Kidney glomerular epithelial cell (primary cell): ENCODE measurements around the gene LPIN2.
A peak's percentile ranks its signal among the peaks of the same experiment; 100 is the strongest.
"Not testable (repeated sequence)": the region's sequence is repeated elsewhere in the genome, so short reads cannot be mapped to it uniquely, and the experiment has no call there.

Source experiments
- DNase-seq: peaks from one replicate; lab custom pipeline; 2025; lab: John Stamatoyannopoulos, UW

Gene LPIN2

DNA sequence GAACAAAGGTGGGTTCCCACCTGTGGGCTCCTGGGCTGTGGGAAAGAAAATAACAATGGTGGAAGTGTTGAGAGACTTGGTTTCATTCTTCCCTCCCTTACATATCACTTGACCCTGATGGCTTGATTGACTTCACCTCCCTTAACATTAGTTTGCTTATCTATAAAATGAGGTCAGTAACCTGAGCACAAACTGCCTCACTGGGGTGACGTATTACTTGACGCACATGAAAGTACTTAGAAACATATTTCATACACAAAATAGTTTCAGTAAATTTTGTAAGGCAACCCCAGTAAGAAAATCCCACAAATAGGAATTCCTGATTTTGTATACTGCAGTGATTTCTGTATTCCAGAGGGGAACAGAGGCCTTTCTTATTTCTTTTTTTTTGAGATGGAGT lies 29.4 kb upstream of the LPIN2 start:
- no peak for DNase-seq

DNA sequence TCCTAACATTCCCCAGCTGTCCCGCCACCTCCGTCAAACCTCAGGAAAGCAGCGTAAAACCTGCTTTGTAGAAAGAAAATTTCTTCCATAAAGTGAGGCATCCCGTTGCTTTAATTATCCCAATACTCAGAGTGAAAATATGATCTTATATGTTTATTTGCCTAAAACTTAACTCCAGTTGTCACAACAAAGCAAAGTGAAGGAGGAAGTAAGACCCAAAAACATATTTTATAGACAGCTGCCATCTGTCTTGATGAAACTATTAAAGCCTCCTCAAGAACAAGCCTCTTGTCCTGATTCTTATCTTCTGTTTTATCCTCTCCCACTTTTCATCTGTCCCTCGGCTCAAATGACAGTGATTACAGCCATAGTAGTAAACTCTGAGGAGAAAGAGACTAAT lies 28.9 kb upstream of the LPIN2 start:
- DNase-seq, result no peak

DNA sequence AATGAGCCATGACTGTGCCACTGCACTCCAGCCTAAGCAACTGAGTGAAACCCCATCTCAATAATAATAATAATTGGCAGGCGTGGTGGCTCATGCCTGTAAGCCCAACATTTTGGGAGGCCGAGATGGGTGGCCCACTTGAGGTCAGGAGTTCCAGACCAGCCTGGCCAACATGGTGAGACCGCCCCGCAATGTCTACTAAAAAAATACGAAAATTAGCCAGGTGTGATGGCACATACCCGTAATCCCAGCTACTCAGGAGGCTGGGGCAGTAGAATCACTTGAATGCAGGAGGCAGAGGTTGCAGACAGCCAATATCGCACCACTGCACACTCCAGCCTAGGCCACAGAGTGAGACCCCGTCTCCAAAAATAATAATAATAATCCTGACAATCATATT lies 27.9 kb upstream of the LPIN2 start:
- no peak for DNase-seq

DNA sequence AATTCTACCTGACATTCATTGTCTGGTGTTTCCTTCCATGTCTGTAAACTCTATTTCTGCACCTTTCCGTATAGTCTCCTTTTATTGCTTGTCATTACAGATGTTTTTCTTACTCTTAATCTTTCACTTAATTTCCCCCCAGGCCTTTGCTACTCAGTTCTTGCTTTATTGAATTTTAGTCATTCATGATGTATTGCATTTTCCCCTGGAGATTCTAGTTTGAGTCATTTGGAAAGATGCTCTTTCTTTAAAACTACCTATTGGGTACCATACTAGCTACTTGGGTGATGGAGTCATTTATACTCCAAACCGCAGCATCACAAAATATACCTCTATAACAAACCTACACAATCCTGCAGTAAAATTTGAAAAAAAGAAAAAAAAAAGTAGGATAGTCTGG lies 27.2 kb upstream of the LPIN2 start:
- DNase-seq, result no peak

DNA sequence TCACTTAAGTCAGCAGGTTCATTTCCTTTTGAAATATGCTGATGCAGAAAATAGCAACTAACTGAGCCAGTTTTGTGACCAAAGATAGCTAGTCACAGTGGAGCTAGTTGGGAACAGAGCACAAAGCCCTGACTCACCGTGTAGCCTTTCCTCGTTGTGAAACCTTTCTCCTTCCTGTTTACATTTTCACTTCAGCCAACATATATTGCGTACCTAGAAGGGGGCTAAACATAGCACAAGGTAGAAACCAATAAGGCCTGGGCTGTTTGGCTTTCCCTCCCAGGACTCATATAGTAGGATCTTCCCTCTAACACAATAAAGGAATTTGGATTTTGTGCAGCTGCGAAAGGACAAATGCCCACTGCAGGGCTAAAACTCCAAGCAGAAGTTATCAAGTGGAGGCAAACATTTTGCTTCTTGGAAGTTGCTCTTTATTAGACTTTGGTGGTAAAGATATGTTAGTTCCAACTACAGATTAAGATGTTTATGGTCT lies 24.5 kb upstream of the LPIN2 start:
- no peak for DNase-seq

DNA sequence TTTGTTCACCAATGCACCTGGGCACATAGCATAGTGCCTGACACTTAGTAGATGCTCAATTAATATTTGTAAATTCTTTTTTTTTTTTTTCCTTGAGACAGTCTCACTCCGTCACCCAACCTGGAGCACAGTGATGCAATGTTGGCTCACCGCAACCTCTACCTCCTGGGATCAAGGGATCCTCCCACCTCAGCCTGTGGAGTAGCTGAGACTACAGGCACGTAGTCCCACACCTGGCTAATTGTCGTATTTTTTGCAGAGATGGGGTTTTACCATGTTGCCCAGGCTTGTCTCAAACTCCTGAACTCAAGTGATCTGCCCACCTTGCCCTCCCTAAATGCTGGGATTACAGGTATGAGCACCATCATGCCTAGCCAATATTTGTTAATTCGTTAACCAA lies 23.2 kb upstream of the LPIN2 start:
- no peak for DNase-seq

DNA sequence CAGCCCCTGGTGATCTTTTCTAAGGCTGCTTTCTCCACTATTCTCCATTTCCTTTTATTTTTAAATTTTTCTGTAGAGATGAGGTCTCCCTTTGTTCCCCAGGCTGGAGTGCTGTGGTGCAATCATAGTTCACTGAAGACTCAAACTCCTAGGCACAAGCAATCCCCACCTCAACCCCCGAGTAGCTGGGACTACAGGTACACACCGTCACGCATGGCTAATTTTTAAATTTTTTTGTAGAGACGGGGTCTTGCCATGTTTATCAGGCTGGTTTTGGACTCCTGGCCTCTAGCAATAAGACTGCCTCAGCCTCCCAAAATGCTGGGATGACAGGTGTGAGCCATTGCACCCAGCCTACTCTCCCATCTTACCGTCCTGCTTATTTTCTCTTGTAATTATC lies 22.7 kb upstream of the LPIN2 start:
- no peak for DNase-seq

DNA sequence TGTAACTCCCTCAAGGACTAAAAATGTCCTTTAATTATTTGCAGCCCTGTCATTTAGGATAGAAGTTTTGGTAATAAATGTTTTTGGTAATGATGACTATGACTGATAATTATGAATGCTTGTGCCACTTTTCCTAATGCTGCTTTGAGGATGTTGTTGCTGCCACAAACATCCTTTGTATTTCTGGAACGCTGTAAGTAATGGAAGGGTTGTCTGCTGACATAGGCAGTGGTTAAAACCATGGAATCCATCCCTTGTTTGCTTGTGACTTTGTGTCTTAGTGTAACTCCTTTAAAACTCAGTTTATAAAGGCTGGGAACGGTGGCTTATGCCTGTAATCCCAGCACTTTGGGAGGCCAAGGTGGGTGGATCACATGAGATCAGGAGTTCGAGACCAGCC lies 19.8 kb upstream of the LPIN2 start:
- no peak for DNase-seq

DNA sequence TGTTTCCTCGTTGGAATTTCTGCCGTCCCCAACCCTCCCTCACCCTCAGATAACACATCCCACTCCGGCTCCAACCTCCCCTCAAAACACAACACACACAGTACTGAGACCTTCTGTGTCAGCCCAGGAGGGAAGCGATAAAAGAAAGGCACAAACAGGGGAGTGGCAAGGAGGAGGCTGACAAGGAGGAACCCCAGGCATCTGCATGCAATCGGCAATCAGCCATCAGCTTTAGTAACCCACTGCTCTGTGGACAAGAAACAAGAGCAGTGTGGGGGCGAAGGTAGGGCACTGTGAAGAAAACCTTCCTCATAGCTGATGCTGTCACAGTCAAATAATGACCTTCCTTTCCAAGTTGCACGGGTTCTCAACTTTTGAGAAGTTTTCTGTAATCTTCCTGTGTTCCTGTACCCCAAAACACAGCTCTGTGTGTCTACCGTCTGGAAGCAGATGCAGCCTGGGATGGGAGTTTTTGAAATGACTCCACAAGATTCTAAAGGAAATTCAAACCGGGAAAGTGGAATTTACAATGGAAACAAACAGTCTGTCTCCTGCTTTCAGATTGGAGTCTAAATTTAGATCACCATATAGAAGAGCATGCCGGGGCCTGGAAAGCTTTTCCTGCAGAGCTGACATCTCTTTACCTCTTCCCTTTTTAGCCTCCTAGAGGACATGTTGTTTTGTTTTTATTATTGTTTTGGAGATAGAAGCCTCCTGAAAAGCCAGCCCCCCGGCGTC lies 16.4 kb upstream of the LPIN2 start:
- no peak for DNase-seq

DNA sequence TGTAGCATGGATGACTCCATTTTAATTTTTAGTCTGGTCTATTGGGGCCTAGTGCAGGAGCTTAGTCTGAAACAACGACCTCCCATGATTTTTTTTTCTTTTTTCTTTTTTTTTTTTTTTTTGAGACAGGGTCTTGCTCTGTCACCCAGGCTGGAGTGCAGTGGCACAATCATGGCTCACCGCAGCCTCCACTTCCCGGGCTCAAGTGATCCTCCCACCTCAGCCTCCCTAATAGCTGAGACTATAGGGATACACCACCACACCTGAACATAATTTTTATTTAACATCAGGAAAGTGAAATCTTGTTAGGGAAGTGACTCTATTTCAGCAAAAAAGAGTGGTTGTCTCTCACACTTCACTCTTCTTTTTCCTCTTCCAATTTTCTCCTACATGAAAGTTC lies 15.2 kb upstream of the LPIN2 start:
- DNase-seq, result not testable (repeated sequence)

DNA sequence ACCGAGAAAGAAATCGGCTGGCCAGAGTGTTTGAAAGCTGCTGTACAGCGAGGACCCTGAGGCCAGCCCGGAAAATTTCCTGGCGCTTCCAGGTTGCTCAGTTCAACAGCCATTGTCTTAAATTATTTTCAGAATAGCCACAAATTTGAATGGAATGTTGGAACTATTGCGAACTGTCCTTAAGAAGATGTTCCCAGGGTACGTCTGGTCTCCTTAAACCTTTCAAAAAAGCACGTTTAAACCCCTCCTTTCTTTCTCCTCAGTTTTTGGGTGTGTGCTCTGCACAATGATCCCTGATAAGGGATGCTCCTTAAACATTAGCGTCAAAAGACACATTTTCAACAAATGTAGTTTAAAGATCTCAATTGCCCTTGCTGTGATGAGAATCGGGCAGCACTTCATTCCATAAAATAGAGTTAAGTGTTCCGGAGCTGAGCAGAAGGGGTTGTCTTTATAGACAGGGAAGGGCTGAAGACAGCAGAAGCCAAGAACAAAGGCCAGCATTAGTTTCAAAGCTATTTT lies 14.5 kb upstream of the LPIN2 start:
- no peak for DNase-seq

DNA sequence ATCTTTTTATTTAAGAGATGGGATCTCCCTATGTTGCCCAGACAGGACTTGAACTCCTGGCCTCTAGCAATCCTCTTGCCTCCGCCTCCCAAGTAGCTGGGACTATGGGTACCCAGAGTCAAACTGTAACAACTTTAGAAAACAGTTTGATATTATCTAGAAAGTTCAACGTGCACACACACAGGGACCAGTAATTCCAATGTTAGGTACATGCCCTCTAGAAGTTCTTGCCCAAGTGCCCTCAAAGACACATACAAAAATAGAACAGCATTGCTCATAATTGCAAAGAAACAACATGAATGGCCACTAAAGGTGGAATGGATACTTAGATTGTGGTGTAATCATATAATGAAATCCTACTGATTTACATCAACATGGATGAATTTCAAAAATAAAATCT lies 12.6 kb upstream of the LPIN2 start:
- no peak for DNase-seq

DNA sequence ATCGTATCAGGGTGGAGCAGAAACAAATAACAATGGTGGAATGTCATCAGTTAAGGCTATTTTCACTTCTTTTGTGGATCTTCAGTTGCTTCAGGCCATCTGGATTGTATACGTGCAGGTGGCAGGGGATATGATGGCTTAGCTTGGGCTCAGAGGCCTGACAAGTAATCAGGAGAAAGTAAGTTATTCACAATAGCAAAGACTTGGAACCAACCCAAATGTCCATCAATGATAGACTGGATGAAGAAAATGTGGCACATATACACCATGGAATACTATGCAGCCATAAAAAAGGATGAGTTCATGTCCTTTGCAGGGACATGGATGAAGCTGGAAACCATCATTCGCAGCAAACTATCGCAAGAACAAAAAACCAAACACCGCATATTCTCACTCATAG lies 10.7 kb upstream of the LPIN2 start:
- DNase-seq, result not testable (repeated sequence)

DNA sequence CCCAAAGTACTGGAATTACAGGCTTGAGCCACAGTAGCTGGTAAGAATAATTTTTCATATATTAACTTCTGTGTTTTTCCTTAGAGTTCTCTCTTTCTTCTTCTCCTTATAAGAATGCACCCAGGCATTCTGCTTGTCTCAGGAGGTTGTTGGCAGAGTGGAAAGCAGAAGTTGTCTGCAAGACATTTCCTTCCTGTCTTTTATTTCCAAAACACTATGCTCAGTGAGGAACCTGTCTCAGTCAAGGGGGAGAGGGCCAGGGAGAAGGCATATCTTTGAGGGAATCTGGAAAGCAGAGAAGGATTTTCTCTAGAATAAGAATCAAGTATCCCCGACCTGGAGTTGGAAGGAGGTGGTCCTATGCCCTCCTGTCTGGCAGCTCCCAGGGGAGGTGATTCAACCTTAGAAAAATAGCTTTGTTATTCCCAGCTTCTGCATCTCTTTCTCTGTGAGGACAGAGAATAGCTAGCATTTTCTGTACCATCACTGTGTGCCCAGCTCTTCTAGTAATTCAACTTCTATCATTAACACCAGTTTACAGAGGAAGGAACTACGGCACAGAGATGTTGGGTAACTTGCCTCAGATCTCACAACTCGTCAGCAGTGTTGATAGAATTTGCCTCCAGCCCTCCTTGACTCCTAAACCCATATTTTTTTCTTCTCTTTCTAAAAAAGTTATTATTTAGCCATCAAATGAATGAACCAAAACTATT lies 3.8 kb upstream of the LPIN2 start:
- no peak for DNase-seq

DNA sequence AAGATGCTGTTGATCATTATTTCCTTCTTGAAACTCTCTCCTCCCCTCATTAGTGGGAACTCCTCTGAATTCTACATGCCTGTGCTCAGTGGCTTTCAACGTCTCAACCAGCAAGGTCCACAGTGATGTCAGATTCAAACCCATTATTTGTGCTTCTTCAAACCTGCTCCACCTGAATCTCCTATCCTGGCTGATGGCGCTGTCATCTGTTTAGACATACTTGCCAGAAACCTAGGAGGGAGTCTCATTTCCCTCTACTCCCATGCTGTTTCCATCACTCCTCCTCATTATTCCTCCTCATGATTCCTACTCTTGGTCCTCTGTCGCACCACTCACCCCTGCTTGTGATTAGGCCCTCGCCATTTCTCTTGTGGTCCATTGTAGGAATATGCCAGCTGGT lies 2.9 kb upstream of the LPIN2 start:
- DNase-seq, result no peak

DNA sequence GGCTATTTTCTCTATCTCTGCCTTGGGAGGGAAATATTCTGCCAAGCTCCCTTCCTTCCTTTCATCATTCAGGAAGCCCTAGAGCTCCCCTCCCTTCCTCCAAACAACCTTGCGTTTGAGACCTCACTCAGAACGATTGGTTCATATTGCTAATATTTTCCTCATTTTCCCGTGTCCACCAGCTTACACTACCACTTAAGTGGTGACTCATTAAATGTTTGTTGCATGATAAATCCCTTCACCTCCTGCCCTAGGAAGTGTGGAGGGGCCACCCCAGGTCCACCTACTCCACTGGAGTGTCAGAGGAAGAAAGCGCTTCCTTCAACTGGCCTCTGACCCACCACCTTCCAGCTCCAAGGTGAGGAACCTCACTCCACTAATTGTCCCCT lies 2.3 kb upstream of the LPIN2 start:
- peak; percentile 39 for DNase-seq

DNA sequence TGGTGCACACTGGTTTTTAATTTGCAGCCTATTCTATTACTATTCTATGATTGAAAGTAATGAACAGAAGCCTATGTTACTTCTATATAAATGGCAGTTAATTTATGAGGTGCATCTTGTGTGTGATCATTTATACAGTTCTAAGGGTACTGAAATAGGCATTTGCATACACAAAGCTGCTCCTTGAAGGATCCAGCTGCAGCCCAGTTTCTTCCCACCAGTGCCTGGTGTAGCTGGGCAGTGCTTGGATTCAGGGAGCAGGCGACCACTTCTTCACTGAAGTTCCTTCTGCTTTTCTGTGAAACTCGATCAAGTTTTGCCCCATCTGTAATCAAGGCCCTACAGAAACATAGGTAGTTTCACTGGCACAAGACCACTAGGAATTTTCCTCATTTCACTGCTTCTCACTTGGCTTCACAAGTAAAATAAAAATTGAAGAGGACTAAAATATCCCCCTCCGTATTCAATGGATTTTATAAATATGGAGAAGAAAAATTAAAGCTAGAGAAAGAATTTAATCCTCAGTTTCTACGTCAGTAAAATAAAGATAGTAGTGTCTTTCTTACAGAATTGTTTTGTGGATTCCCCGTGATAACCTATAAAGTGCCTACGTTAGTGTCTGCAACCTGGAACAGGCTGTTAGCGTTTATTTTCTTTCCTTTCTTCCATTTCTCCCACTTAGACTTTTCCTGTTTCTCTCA lies 1.7 kb upstream of the LPIN2 start:
- DNase-seq, result no peak

DNA sequence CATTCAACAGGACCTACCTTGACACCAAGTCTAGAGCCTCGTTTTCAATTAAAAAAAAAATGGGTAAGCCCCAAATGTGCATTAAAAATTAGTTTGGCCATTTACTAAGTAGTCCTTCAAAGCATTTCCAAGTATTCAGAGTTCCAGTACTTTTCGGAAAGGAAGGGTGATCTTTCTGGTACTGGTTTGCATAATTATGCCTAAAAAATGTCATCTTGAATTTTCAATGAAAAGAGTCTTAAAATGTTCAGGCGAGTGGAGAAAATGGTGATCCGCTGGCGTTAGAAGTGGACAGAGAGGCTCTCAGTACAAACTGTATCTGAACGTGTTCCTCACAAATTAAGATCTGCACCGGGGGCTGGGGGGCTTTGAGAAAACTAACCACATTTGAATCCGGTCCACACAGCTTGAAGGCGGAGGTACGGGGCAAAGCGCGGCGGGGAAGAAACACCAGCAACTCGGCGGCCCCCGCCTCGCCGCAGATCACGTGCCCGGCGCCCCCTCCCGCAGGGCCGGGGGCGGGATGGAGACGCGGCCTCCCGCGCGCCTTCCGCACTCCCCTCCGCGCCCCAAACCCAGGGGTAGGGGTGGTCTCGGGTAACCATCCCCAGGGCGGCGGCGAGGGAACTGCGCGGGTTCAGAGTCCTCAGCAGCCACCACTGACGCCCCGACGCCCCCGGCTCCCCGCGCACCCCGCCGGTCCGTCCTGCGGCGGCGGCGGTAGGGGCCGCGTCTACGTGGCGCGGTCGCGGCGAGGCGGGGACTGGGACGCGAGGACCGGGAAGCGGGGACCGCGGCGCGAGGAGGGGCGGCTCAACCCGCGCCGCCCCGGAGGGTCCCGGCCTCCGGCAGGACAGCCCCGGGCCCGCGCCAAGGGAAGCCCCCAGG lies 564 bp downstream of the LPIN2 start:
- DNase-seq, result no peak

DNA sequence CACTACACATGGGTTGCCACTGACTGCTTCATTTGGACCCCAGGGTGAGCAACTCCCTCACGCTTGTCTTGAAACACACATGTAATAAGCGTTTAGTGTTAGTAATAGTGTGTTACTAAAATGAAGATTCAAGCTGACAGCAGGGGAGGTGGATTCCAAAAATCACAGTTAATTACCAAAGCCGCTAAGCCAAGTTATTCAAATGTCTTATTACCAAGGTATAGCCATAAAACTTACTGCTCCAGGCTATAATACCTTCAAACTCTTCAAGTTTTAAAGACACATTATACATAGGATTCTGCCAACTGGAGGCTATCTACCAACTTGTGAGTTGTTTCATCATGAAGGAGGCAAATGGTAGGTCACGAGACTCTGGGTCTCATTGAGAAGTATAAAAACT lies 2.9 kb downstream of the LPIN2 start:
- no peak for DNase-seq

DNA sequence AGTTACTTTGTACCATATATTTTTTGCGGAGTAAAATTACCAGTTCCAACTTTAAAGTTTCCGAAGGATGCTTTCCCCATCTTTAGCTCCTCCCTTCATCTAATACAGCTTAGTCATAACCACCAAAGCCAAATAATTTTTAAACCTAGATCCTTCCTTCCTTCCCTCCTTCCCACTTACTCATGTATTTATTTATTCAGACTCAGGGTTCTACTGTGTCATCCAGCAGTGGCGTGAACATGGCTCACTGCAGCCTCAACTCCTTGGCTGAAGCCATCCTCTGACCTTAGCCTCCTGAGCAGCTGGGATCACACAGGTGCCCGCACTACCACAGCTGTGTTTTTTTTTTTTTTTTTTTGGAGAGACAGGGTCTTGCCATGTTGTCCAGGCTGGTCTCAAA lies 4.4 kb downstream of the LPIN2 start:
- peak; percentile 19 for DNase-seq

DNA sequence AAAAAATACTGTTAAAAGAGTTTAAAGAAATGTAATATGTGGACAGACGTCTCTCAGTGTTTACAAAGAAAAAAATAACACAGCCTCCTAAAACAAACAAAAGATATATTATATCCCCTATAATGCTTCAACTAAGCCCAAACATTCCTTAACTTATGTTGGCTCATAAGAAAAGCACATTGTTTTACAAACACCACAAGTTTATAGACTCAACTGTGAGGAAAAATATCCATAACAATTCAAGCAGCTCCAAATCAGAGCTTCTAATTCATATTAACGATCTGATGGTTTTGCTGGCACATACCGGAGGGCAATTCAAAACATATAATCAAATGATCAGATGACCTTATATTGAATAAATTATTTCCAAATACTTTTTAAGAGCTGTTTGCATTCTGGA lies 5.5 kb downstream of the LPIN2 start:
- no peak for DNase-seq

DNA sequence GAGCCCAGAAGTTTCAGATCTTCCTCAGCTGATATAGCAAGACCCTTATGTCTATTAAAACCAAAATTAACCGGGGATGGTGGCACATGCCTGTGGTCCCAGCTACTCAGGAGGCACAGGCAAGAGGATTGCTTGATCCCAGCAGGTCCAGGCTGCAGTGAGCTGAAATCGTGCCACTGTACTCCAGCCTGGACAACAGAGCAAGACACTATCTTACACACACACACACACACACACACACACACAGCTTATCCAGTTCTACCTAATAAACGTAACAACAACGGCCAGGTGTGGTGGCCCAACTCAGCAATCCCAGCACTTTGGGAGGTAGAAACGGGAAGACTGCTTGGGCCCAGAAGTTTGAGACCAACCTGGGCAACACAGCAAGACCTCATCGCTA lies 7.5 kb downstream of the LPIN2 start:
- DNase-seq, result no peak
